Liver (tissue), 3 donors: ENCODE data around the gene TNFRSF6B.

Source experiments
- GABPA ChIP-seq, 2 donors: IDR thresholded peaks in 1 of 2; conservative IDR thresholded peaks in 1 of 2; 2 replicates each; pipeline ENCODE4 v1.6.1; 2016; ENCODE audit warnings: antibody characterized with exemption in 2 of 2, mild to moderate bottlenecking in 1 of 2, moderate library complexity in 1 of 2
- HNF4G ChIP-seq: IDR thresholded peaks from 2 replicates; pipeline ENCODE4 v1.6.1; 2016; ENCODE audit warnings: antibody characterized with exemption
- JUND ChIP-seq, 2 donors: IDR thresholded peaks; 2 replicates each; pipeline ENCODE4 v1.6.1; 2016; ENCODE audit warnings: antibody characterized with exemption in 2 of 2
- RAD21 ChIP-seq, 2 donors: IDR thresholded peaks; 2 replicates each; pipeline ENCODE4 v1.6.1; 2016; ENCODE audit warnings: antibody characterized with exemption in 2 of 2, mild to moderate bottlenecking in 2 of 2
- SP1 ChIP-seq: IDR thresholded peaks from 2 replicates; pipeline ENCODE4 v1.6.1; 2018; ENCODE audit warnings: antibody characterized with exemption, mild to moderate bottlenecking
- TAF1 ChIP-seq: conservative IDR thresholded peaks from 2 replicates; pipeline ENCODE4 v1.6.1; 2016; ENCODE audit warnings: antibody characterized with exemption, mild to moderate bottlenecking
- YY1 ChIP-seq: IDR thresholded peaks from 2 replicates; pipeline ENCODE4 v1.6.1; 2016; ENCODE audit warnings: antibody characterized with exemption, mild to moderate bottlenecking
- TF ChIP-seq, protein P1 (sequence below): fragments of 150-350 bp; IDR thresholded peaks from 2 replicates; pipeline ENCODE4 v1.5.1; 2017; ENCODE audit warnings: improper control_type of control experiment, low read depth, low read length; ENCODE audit not compliant: missing input control
- TF ChIP-seq, protein P2 (sequence below): IDR thresholded peaks from 2 replicates; pipeline ENCODE4 v1.6.1; 2016; ENCODE audit warnings: antibody characterized with exemption, mild to moderate bottlenecking
- TF ChIP-seq, protein P3 (sequence below): IDR thresholded peaks from 2 replicates; pipeline ENCODE4 v1.6.1; 2016; ENCODE audit warnings: antibody characterized with exemption
- TF ChIP-seq, protein P4 (sequence below): IDR thresholded peaks from 2 replicates; pipeline ENCODE4 v1.6.1; 2016; ENCODE audit warnings: antibody characterized with exemption
- donor health status: healthy.
- donor health status: healthy.

DNA sequence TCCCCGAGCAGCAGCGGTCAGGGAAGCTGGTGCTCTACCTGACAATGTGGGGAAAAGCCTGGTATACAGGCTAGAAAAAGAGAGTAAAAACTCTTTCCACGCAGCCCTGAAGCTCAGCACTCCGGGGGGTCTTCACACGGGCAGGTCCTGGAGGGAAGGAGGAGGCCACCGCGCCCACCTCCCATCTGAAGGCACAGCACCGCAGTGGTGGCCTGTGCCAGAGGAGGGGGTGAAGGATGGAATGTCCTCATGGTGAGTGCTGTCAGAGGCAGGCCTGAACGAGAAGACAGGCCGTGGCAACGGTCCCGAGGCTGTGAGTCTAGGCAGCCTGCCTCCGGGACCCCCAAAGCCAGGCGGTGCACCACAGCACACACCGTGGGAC lies 49.0 kb downstream of the TNFRSF6B start:
- no peak for TF ChIP-seq SP1
- TF ChIP-seq, protein P1, sequence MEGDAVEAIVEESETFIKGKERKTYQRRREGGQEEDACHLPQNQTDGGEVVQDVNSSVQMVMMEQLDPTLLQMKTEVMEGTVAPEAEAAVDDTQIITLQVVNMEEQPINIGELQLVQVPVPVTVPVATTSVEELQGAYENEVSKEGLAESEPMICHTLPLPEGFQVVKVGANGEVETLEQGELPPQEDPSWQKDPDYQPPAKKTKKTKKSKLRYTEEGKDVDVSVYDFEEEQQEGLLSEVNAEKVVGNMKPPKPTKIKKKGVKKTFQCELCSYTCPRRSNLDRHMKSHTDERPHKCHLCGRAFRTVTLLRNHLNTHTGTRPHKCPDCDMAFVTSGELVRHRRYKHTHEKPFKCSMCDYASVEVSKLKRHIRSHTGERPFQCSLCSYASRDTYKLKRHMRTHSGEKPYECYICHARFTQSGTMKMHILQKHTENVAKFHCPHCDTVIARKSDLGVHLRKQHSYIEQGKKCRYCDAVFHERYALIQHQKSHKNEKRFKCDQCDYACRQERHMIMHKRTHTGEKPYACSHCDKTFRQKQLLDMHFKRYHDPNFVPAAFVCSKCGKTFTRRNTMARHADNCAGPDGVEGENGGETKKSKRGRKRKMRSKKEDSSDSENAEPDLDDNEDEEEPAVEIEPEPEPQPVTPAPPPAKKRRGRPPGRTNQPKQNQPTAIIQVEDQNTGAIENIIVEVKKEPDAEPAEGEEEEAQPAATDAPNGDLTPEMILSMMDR = no peak
- TF ChIP-seq, protein P2, sequence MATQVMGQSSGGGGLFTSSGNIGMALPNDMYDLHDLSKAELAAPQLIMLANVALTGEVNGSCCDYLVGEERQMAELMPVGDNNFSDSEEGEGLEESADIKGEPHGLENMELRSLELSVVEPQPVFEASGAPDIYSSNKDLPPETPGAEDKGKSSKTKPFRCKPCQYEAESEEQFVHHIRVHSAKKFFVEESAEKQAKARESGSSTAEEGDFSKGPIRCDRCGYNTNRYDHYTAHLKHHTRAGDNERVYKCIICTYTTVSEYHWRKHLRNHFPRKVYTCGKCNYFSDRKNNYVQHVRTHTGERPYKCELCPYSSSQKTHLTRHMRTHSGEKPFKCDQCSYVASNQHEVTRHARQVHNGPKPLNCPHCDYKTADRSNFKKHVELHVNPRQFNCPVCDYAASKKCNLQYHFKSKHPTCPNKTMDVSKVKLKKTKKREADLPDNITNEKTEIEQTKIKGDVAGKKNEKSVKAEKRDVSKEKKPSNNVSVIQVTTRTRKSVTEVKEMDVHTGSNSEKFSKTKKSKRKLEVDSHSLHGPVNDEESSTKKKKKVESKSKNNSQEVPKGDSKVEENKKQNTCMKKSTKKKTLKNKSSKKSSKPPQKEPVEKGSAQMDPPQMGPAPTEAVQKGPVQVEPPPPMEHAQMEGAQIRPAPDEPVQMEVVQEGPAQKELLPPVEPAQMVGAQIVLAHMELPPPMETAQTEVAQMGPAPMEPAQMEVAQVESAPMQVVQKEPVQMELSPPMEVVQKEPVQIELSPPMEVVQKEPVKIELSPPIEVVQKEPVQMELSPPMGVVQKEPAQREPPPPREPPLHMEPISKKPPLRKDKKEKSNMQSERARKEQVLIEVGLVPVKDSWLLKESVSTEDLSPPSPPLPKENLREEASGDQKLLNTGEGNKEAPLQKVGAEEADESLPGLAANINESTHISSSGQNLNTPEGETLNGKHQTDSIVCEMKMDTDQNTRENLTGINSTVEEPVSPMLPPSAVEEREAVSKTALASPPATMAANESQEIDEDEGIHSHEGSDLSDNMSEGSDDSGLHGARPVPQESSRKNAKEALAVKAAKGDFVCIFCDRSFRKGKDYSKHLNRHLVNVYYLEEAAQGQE = no peak
- TF ChIP-seq, protein P3, sequence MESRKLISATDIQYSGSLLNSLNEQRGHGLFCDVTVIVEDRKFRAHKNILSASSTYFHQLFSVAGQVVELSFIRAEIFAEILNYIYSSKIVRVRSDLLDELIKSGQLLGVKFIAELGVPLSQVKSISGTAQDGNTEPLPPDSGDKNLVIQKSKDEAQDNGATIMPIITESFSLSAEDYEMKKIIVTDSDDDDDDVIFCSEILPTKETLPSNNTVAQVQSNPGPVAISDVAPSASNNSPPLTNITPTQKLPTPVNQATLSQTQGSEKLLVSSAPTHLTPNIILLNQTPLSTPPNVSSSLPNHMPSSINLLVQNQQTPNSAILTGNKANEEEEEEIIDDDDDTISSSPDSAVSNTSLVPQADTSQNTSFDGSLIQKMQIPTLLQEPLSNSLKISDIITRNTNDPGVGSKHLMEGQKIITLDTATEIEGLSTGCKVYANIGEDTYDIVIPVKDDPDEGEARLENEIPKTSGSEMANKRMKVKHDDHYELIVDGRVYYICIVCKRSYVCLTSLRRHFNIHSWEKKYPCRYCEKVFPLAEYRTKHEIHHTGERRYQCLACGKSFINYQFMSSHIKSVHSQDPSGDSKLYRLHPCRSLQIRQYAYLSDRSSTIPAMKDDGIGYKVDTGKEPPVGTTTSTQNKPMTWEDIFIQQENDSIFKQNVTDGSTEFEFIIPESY = no peak
- TF ChIP-seq, protein P4, sequence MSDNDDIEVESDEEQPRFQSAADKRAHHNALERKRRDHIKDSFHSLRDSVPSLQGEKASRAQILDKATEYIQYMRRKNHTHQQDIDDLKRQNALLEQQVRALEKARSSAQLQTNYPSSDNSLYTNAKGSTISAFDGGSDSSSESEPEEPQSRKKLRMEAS = no peak
- no peak for TF ChIP-seq HNF4G
- no peak for TF ChIP-seq GABPA (IDR thresholded peaks at IDR 0.05 in 1 of 2, conservative IDR thresholded peaks at IDR 0.05 in 1 of 2)
- no peak for TF ChIP-seq JUND (IDR thresholded peaks at IDR 0.05)
- no peak for TF ChIP-seq RAD21 (IDR thresholded peaks at IDR 0.05)
- no peak for TF ChIP-seq YY1
- no peak for TF ChIP-seq TAF1
